GM18517 (cell line): ENCODE data around the gene KCNMB2.
"Not testable (repeated sequence)": the region's sequence is repeated elsewhere in the genome, so short reads cannot be mapped to it uniquely, and the experiment has no call there.

Source experiments
- ATAC-seq: cut with Tn5 transposase; IDR thresholded peaks from one replicate; pipeline ENCODE4 v1.9.1; 2021; ENCODE audit warnings: mild to moderate bottlenecking, moderate library complexity; ENCODE audit not compliant: unreplicated experiment

Gene KCNMB2

GRCh38 chr3:178686826-178687225, 150.6 kb downstream of the KCNMB2 start:
- ATAC-seq = no peak

DNA sequence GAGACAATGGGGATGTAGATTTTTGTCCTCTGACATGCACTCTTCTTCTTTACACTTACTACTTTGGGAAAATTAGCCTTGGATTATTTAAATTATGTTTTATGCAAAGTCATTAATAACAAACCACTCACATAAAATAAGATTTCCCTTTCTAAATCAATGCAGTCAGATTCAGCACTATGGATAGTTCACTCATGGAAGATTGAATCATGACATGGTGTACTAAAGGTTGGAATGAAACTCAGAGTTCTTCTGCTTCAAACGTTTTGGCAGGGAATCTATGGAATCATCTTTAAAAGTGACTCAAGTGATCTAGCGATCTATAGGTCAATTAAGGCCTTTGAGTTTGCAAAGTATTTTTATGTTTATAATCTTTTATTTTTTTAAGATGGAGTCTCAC, 154.3 kb downstream of the KCNMB2 start:
- no peak for ATAC-seq

DNA sequence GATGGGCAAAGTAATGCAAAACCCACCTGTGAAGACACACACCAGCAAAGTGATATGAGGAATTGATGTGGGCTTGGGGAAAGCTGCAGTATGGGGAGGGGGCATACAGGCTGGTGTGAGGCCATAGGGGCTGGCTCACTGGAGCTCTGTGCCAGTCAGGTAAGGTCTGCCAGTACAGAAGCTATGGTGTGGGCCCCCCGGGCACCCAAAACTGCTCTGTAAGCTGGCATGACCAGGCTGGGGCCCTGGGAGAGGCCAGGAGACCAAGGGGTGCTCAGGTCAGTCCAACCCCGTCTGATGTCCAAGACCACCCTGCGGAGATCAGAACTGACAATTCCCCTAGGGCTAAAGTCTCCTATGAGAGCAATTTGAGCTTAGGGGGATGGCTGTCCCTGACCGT, 163.1 kb downstream of the KCNMB2 start:
- no peak for ATAC-seq

DNA sequence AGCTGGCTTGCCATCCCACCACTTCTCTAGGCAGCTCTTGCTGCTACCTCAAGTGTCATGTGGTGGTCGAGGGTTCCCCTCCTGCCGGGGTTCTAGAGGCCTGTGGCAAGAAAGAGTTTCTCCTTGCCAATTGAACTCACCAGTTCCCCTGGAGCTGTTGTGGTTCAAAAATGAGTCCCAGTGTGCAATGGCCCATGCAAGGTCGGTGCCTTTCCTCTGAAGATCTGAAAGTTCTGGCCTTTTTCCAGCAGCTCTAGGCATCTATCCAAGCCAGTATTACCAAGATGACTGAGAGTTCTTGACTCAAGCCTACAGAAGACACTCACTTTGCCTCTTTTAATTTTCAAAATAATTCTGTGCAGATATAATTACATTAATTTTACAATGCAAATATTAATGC, 163.6 kb downstream of the KCNMB2 start:
- no peak for ATAC-seq

GRCh38 chr3:178703268-178703975, 167.2 kb downstream of the KCNMB2 start:
- no peak for ATAC-seq

- ATAC-seq = no peak
These were observed 169.7 kb downstream of the KCNMB2 start for GRCh38 chr3:178705925-178706324.

GRCh38 chr3:178706411-178706810, 170.2 kb downstream of the KCNMB2 start:
- no peak for ATAC-seq

GRCh38 chr3:178707311-178708031, 171.2 kb downstream of the KCNMB2 start:
- ATAC-seq = no peak

DNA sequence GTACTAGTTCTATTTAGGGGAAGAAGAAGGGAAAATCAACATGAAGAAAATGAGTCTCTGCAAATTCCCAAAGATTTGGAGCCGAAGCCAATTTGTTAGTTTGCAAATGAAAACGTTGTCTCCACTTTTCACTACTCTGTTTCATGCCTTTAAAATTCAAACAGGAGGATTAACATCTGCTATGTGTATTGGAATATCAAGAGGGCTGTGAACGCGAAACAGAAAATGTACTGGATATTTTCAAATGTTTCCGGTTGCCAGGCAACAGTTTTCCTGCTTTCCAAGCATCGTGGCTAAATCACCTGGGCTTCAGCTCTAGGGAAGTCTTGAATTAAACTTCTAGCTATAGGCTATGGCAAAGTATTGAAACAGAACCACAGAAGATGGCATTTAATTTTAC, 172.8 kb downstream of the KCNMB2 start:
- ATAC-seq = no peak

DNA sequence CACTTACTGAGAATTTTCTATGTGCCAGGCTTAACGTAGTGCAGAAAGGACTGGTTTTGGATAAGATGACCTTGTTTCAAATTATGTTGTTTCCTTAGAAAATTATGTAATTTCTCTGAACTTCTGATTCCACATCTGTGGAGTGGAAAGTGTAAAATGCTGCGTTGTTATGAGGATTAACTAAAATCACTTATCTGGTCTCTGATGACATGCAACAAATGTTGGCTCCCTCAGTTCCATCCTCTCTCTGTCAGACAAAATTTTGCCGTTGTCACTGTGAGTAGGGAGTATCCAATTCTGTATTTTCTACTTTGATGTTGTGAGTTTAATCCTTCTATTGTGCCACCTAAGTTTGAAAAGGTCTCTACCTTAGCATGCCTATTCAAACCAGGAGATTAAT, 175.5 kb downstream of the KCNMB2 start:
- ATAC-seq = no peak

DNA sequence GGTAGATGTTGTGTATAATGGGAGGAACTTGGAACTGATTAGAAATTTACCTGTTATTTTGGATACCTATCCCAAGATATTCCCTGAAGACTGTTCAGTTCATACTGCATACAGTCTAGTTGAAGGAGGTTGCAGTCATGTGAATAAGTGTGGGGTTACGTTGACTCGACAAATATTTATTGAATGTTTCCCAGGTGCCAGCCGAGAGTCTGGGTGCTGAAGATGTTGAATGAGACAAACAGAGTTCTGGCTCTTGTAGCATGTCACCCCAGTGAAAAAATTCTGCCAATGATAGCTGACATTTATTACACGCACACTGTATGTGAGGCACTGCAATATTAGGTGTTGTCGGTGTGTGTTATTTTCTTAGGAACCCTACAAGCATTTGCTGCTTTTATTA, 176.0 kb downstream of the KCNMB2 start:
- ATAC-seq = no peak

DNA sequence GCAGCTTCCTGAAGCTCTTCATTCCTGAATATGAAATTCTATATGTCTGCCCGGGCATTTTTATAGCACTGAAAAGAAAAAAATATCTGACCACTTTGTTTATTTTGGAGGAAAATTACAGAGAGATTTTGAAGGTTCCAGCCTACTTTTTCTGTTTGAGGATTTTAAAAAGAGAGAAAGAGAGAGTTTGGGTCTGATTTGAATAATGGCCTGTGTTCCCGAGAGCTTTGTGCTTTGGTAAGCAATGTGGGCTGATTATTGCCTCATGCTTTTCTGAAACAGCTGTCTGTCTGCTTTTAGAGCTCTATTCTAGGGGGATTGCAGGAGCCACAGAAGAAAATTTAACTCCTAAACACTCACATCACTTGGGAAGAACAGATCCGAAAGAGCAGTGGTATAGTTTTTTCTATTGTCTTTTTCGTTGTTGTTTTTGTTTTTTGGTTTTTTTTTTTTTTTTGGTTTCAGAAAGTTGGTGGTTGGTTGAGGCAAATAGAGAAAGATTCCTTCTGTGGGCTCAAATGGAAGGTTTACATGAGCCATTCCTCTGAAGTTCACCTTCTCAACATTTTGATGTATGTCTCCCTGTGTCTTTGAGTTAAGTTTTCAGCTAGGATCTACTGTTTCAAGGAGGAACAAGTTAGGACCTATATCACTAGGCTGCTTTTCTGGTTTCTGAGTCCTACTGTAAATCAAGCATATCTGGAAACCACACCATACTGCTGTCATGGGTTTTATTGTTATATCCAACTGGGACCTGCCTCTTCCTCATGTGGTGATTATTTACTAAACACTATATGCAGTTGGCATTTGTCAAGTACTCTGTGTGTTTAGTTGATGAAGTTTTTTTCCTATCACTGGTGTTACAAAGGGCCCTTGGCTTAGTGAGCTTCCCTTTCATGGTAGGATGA, 178.9 kb downstream of the KCNMB2 start:
- no peak for ATAC-seq

- ATAC-seq = no peak
These were observed 182.9 kb downstream of the KCNMB2 start for GRCh38 chr3:178718995-178719635.

DNA sequence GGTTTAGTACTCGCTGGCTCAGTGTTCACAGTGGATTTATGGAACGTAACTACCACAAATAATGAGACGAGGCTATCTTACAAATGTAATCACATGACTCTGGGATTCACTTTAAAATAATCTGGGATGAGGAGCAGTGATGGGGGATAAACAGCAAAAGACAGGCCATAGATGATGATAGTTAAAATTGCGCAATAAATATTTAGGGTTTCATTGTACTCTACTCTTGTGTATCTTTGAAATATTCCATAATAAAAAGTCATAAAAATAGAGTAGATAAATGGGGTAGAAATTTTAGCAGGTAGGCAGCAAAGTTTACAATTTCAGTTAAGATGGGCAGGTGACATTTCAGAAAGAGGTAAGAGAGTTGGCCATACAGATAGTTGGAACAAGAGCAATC, 196.6 kb downstream of the KCNMB2 start:
- no peak for ATAC-seq

GRCh38 chr3:178735032-178735674, 198.9 kb downstream of the KCNMB2 start:
- ATAC-seq = no peak

GRCh38 chr3:178736300-178736699, 200.1 kb downstream of the KCNMB2 start:
- ATAC-seq = no peak

DNA sequence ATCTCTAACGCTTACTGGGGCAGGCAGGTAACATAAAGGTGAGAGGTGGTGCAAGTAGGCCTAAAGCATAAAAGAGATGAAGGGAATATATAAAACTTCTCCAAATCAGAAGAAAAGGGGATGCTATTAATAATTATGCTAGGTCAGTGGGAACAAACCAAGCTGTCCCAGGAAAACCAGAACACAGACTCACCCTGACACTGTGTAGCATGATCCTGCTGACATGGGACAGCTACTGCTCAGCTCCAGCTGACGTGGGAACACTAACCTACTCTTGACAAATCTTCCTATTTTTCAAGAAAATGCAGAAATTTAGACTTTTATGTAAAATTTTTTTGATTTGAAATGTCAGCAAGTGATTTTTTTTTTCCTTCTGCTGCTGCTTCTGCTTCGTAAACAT, 203.5 kb downstream of the KCNMB2 start:
- ATAC-seq = no peak

DNA sequence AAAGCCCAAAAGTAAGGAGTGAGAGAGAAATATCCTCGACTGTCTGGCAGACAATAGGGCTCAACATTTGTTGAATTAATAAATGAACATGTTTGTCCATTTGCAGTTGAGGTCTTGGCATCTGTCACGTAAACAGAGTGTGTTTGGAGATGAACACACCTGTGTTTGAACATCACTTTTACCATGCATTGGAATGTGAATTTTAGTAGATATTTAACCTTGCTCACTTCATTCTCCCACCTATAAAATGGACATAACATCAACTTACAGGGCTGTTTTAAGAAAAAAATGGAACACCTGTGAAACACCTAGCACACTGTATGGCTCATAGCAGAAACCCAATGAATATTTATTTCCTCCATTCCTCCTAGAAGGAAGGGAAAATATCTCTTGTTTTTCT, 204.8 kb downstream of the KCNMB2 start:
- ATAC-seq = no peak

DNA sequence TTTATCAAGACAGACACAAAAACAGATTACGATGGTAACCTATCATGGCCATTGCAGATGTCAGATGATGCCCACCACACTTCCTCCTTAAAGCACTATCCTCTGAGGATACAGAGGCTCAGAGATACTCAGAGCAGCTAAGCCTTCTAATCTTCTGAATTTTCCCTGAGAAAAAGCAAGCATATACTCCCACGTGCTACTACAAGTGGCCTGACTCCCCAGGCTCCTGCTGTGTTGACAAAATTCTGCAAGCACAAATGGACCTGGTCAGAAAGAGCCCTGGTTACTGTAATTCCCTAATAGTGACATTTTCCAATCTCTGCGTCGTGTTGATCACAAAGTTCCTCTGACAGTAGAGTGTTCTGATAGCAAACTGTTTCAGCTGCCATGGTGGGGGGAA, 207.1 kb downstream of the KCNMB2 start:
- no peak for ATAC-seq

DNA sequence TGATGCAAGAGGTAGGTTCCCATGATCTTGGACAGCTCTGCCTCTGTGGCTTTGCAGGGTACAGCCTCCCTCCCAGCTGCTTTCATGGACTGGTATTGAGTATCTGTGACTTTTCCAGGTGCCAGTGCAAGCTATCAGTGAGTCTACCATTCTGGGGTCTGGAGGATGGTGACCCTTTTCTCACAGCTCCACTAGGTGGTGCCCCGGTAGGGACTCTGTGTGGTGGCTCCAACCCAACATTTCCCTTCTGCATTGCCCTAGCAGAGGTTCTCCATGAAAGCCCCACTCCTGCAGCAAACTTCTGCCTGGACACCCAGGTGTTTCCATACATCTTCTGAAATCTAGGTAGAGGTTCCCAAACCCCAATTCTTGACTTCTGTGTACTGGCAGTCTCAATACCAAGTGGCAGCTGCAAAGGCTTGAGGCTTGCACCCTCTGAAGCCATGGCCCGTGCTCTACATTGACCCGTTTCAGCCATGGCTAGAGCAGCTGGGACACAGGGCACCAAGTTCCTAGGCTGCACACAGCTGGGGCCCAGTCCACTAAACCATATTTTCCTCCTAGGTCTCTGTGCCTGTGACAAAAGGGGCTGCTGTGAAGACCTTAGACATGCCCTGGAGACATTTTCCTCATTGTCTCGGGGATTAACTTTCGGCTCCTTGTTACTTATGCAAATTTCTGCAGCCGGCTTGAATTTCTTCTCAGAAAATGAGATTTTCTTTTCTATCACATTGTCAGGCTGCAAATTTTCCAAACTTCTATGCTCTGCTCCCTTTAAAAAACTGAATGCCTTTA, 209.8 kb downstream of the KCNMB2 start:
- ATAC-seq = not testable (repeated sequence)
